Measurements from ENCODE around the gene TARM1. TPM values are rescaled to one million over a fixed set of nuclear protein-coding genes. Genes with fewer than 3 reads are reported as not detected.
"Not testable (repeated sequence)": the region's sequence is repeated elsewhere in the genome, so short reads cannot be mapped to it uniquely, and the experiment has no call there.

Gene TARM1
- total RNA-seq, 4 donors from 2014 or later = not detected

- Histone ChIP-seq H3K9me3 (no peaks in the 10 kb centered on the region), H3K36me3 (no peaks in the 10 kb centered on the region), H3K4me3 (peak overlapping the region; percentile 21 to 54 (median 38)), H3K27ac (replicated peaks in 1 of 4) (peak overlapping the region; percentile 8 to 78 (median 42)), H3K27me3 (peaks cover 0 to 25% (median 4%) of the 10 kb centered on the region in 4 donors), H3K4me1 (peaks cover 0 to 19% (median 14%) of the 10 kb centered on the region in 4 donors)
- no peak for TF ChIP-seq EP300 (IDR thresholded peaks at IDR 0.05)
- no peak for TF ChIP-seq POLR2A (IDR thresholded peaks at IDR 0.05; ENCODE audit: low read depth)
- no peak for TF ChIP-seq CTCF (IDR thresholded peaks at IDR 0.05)
- TF ChIP-seq POLR2AphosphoS5 (IDR thresholded peaks at IDR 0.05) = no peak
- WGBS = 12% methylated on average over 11 of the region's 14 CpGs
- intact Hi-C loops (cut with DNase I) = no loop called here
- DNase-seq (ENCODE audit: extremely low spot score) = no peak
Observed at GRCh38 chr19:54096617-54097106, 15.5 kb upstream of the TARM1 start.

GRCh38 chr19:54095859-54096616 is 14.9 kb upstream of the TARM1 start:
- H3K9me3 ChIP-seq; intact Hi-C loops (cut with DNase I); H3K36me3 ChIP-seq; DNase-seq (ENCODE audit: extremely low spot score): not testable (repeated sequence)
- peaks cover 0 to 28% (median 4%) of the 10 kb centered on the region in 4 donors for H3K27me3 ChIP-seq
- peak in 1 of 3 experiments; percentile 23 for TF ChIP-seq CTCF (IDR thresholded peaks at IDR 0.05)
- peak overlapping the region in 3 of 4 donors; percentile 13 to 78 (median 23) for H3K27ac ChIP-seq (replicated peaks in 1 of 4)
- H3K4me3 ChIP-seq = peak overlapping the region; percentile 45 to 58 (median 50)
- peaks cover 0 to 19% (median 14%) of the 10 kb centered on the region in 4 donors for H3K4me1 ChIP-seq
- 0% methylated on average over 18 of the region's 46 CpGs for WGBS

- 58% methylated on average over 12 of the region's 22 CpGs for WGBS
- H3K9me3 ChIP-seq = no peaks in the 10 kb centered on the region
- intact Hi-C loops (cut with DNase I) = no loop called here
- H3K27ac ChIP-seq (replicated peaks in 1 of 4) = peak overlapping the region in 1 of 4 donors; percentile 78
- H3K27me3 ChIP-seq = peaks cover 0 to 36% (median 4%) of the 10 kb centered on the region in 4 donors
- no peaks in the 10 kb centered on the region for H3K36me3 ChIP-seq
- H3K4me1 ChIP-seq = peaks cover 0 to 19% (median 14%) of the 10 kb centered on the region in 4 donors
- no peak for DNase-seq (ENCODE audit: extremely low spot score)
- peak overlapping the region; percentile 45 to 58 (median 50) for H3K4me3 ChIP-seq
- no peak for TF ChIP-seq CTCF (IDR thresholded peaks at IDR 0.05)
- TF ChIP-seq POLR2AphosphoS5 (IDR thresholded peaks at IDR 0.05) = no peak
- TF ChIP-seq EP300 (IDR thresholded peaks at IDR 0.05) = no peak
- no peak for TF ChIP-seq POLR2A (IDR thresholded peaks at IDR 0.05; ENCODE audit: low read depth)
Observed at GRCh38 chr19:54095136-54095858, 14.1 kb upstream of the TARM1 start.

- H3K4me3 ChIP-seq = no peak overlapping the region
- WGBS = 86% methylated on average over 17 of the region's 17 CpGs
- no peak overlapping the region for H3K27ac ChIP-seq (replicated peaks in 1 of 4)
- H3K36me3 ChIP-seq = no peaks in the 10 kb centered on the region
- no peak for TF ChIP-seq CTCF (IDR thresholded peaks at IDR 0.05)
- no peak for TF ChIP-seq POLR2A (IDR thresholded peaks at IDR 0.05; ENCODE audit: low read depth)
- TF ChIP-seq POLR2AphosphoS5 (IDR thresholded peaks at IDR 0.05) = no peak
- TF ChIP-seq EP300 (IDR thresholded peaks at IDR 0.05) = no peak
- H3K4me1 ChIP-seq = peaks cover 0 to 19% (median 14%) of the 10 kb centered on the region in 4 donors
- no peak for DNase-seq (ENCODE audit: extremely low spot score)
- H3K9me3 ChIP-seq = no peaks in the 10 kb centered on the region
- peaks cover 0 to 43% (median 4%) of the 10 kb centered on the region in 4 donors for H3K27me3 ChIP-seq
- intact Hi-C loops (cut with DNase I) = no loop called here
Observed at GRCh38 chr19:54094426-54095000, 13.3 kb upstream of the TARM1 start.

Measured in esophagus muscularis mucosa (tissue), 4 donors.